ENCODE measurements around the gene SP8.

SP8 gene

GRCh38 chr7:20804345-20804744 lies 17.7 kb upstream of the SP8 start:
- Mint-ChIP-seq H3K36me3 (ENCODE audit: low read depth) (no peaks in the 10 kb centered on the region), H3K27ac (no peak overlapping the region), H3K4me1 (no peaks in the 10 kb centered on the region), H3K27me3 (ENCODE audit: low read depth, poor library complexity) (peaks cover 29% of the 10 kb centered on the region), H3K4me3 (no peak overlapping the region), H3K9me3 (peaks cover 17% of the 10 kb centered on the region)
- TF ChIP-seq CTCF (IDR thresholded peaks at IDR 0.05): no peak
- no peak for DNase-seq

- Mint-ChIP-seq H3K36me3 (ENCODE audit: low read depth) (no peaks in the 10 kb centered on the region), H3K4me1 (peaks cover 20% of the 10 kb centered on the region), H3K4me3 (no peak overlapping the region), H3K27ac (no peak overlapping the region), H3K27me3 (ENCODE audit: low read depth, poor library complexity) (peaks cover 62% of the 10 kb centered on the region), H3K9me3 (peaks cover 2% of the 10 kb centered on the region)
- TF ChIP-seq CTCF (IDR thresholded peaks at IDR 0.05): no peak
- DNase-seq: no peak
Measured at GRCh38 chr7:20799566-20800366, 13.1 kb upstream of the SP8 start.

GRCh38 chr7:20798694-20799121 lies 12.0 kb upstream of the SP8 start:
- Mint-ChIP-seq H3K27me3 (ENCODE audit: low read depth, poor library complexity) (peaks cover 71% of the 10 kb centered on the region), H3K36me3 (ENCODE audit: low read depth) (no peaks in the 10 kb centered on the region), H3K4me3 (peak overlapping the region; percentile 77), H3K4me1 (peaks cover 30% of the 10 kb centered on the region), H3K27ac (no peak overlapping the region), H3K9me3 (no peaks in the 10 kb centered on the region)
- no peak for TF ChIP-seq CTCF (IDR thresholded peaks at IDR 0.05)
- DNase-seq: no peak

- TF ChIP-seq CTCF (IDR thresholded peaks at IDR 0.05): no peak
- Mint-ChIP-seq H3K27ac (no peak overlapping the region), H3K9me3 (no peaks in the 10 kb centered on the region), H3K36me3 (ENCODE audit: low read depth) (no peaks in the 10 kb centered on the region), H3K4me3 (peak overlapping the region; percentile 77), H3K4me1 (peaks cover 35% of the 10 kb centered on the region), H3K27me3 (ENCODE audit: low read depth, poor library complexity) (peaks cover 74% of the 10 kb centered on the region)
- DNase-seq: peak; percentile 63
Measured at GRCh38 chr7:20798081-20798693, 11.5 kb upstream of the SP8 start.

GRCh38 chr7:20797462-20798080 lies 10.9 kb upstream of the SP8 start:
- H3K27me3 Mint-ChIP-seq (ENCODE audit: low read depth, poor library complexity): peaks cover 80% of the 10 kb centered on the region
- peak overlapping the region; percentile 89 for H3K4me3 Mint-ChIP-seq
- H3K4me1 Mint-ChIP-seq: peaks cover 38% of the 10 kb centered on the region
- no peaks in the 10 kb centered on the region for H3K36me3 Mint-ChIP-seq (ENCODE audit: low read depth)
- DNase-seq: no peak
- H3K9me3 Mint-ChIP-seq: no peaks in the 10 kb centered on the region
- TF ChIP-seq CTCF (IDR thresholded peaks at IDR 0.05): no peak
- no peak overlapping the region for H3K27ac Mint-ChIP-seq

Measured in nephron progenitor cell (in vitro differentiated cells).